ENCODE results near the gene RAB40C. TPM values are rescaled to one million over a fixed set of nuclear protein-coding genes. Genes with fewer than 3 reads are reported as not detected.
A peak's percentile ranks its signal among the peaks of the same experiment; 100 is the strongest.

RAB40C gene
- total RNA-seq, 1 experiment from 2014 or later = 15.2 TPM

GRCh38 chr16:630249-630814 is 40.5 kb downstream of the RAB40C start:
- no peak for DNase-seq (ENCODE audit: low read depth)

- DNase-seq (ENCODE audit: low read depth) = no peak
Observed at GRCh38 chr16:630815-631405, 41.0 kb downstream of the RAB40C start, which contains the start of gene WFIKKN1. Gene WFIKKN1 (plus strand): TSS chr16:630985. CDS start chr16:631254, 269 bp downstream.

- DNase-seq (ENCODE audit: low read depth) = no peak
Observed at GRCh38 chr16:631808-632358, 42.0 kb downstream of the RAB40C start.

DNA sequence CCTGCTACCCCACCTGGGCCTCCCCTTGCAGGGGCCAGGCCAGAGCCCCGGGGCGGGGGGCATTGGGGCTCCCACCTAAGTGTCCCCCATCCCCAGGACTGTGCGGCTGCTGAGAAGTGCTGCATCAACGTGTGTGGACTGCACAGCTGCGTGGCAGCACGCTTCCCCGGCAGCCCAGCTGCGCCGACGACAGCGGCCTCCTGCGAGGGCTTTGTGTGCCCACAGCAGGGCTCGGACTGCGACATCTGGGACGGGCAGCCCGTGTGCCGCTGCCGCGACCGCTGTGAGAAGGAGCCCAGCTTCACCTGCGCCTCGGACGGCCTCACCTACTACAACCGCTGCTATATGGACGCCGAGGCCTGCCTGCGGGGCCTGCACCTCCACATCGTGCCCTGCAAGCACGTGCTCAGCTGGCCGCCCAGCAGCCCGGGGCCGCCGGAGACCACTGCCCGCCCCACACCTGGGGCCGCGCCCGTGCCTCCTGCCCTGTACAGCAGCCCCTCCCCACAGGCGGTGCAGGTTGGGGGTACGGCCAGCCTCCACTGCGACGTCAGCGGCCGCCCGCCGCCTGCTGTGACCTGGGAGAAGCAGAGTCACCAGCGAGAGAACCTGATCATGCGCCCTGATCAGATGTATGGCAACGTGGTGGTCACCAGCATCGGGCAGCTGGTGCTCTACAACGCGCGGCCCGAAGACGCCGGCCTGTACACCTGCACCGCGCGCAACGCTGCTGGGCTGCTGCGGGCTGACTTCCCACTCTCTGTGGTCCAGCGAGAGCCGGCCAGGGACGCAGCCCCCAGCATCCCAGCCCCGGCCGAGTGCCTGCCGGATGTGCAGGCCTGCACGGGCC is 42.8 kb downstream of the RAB40C start:
- no peak for DNase-seq (ENCODE audit: low read depth)

DNA sequence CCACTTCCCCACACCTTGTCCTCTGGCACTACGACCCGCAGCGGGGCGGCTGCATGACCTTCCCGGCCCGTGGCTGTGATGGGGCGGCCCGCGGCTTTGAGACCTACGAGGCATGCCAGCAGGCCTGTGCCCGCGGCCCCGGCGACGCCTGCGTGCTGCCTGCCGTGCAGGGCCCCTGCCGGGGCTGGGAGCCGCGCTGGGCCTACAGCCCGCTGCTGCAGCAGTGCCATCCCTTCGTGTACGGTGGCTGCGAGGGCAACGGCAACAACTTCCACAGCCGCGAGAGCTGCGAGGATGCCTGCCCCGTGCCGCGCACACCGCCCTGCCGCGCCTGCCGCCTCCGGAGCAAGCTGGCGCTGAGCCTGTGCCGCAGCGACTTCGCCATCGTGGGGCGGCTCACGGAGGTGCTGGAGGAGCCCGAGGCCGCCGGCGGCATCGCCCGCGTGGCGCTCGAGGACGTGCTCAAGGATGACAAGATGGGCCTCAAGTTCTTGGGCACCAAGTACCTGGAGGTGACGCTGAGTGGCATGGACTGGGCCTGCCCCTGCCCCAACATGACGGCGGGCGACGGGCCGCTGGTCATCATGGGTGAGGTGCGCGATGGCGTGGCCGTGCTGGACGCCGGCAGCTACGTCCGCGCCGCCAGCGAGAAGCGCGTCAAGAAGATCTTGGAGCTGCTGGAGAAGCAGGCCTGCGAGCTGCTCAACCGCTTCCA is 43.6 kb downstream of the RAB40C start:
- no peak for DNase-seq (ENCODE audit: low read depth)

DNA sequence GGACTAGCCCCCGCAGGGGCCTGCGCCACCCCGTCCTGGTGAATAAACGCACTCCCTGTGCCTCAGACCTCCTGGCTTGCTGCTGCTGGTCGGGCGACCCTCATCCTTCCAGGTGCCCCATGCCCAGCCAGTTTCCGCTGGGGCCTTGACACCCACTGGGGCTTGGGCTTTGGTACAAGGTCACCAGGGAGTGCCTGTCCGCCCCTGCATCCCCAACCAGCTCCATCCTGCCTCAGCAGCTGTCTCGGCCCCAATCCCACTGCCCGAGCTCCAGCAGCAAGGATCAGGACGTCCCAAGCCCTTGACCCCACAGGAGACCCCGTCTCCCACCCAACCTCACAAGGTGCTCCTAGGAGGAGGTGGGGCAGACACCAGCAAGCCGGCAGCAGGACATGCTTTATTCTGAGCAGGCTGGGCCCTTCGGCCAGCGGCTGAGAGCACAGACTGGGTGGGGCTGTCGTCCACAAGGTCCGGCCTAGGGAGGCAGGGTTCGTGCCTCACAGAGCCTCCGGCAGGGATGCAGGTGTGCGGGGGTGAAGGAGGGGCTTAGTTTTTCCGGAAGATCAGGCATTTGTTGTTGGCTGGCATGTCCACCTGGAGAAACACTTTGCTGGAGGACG is 44.3 kb downstream of the RAB40C start:
- no peak for DNase-seq (ENCODE audit: low read depth)

- DNase-seq (ENCODE audit: low read depth) = no peak
Observed at GRCh38 chr16:634996-635395, 45.1 kb downstream of the RAB40C start.

DNA sequence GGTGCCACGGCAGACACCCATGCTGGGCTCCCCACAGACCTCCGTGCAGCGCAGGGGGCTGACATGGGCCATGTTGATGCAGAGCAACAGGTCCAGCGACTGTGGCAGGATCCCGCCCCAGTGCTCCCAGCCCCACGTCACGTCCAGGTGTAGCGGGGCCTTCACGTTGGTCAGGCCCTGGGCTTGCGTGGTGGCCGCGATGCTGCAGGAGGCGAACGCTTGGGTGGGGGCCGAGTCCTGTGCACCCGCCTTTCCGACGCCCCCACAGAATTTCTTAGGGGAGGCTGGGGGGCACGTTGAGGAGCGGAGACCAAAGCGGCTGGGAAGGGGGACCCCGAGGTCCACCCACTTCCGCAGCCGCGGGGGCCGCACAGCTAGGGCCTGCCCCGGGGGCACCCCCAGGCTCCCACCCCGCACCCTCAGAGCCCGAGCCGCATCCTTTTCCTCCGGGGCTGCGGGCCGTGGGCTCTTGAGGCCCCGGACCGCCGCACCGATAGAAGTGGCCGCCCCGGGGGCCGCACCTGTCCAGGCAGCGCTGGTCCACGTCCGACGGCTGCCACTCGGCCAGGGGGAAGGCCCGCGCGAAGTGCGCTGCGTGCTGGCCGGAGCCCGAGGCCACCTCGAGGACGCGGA is 45.8 kb downstream of the RAB40C start:
- no peak for DNase-seq (ENCODE audit: low read depth)

DNA sequence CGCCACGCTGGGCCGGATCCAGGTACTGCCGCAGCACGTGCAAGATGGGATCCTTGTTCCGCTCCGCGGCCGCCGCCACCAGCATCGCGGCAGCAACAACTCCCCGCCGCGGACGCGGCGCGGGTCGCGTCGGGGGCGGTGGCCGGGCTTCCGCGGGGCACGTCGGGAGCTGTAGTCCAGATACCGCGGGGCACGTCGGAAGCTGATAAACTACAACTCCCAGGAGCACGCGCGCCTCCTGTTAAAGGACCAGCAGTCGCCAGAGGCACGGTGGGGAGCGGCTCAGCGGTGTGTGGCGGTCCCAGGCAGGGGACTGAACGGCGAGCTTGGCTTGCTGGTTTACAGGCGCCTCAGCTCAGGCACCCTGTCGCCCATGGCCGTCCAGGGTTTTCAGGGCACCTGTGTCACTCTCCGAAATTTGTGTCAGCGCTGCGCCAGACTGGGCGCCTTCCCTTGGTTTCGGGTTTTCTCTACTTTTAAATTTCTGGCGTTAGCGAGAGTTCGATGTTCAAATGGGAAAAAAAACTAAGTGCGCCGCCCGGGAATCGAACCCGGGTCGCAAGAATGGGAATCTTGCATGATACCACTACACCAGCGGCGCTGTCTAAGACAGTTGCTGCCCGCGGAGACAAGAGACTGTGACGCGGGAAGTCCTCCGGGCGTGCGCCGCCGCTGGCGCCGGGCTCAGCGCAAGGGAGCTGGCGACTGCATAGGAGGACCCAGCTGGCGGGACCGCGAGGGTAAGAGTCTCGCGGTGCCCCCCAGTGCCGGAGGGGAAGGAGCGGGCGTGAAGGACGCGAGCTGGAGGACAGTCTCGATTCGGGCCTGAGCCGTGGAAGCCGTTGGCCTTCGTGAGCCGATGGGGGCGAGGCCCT is 46.6 kb downstream of the RAB40C start, which contains the start of gene METTL26:
Gene METTL26, minus strand, starts transcription at position 100 of the 875 bp plus-strand sequence. Its CDS starts 15 bp downstream, at position 85.
- DNase-seq (ENCODE audit: low read depth) = peak; percentile 92

- peak; percentile 29 for DNase-seq (ENCODE audit: low read depth)
Observed at GRCh38 chr16:637081-638018, 47.5 kb downstream of the RAB40C start.

GRCh38 chr16:638034-638543 is 48.2 kb downstream of the RAB40C start:
- DNase-seq (ENCODE audit: low read depth) = no peak

- no peak for DNase-seq (ENCODE audit: low read depth)
Observed at GRCh38 chr16:638836-639235, 49.0 kb downstream of the RAB40C start.

DNA sequence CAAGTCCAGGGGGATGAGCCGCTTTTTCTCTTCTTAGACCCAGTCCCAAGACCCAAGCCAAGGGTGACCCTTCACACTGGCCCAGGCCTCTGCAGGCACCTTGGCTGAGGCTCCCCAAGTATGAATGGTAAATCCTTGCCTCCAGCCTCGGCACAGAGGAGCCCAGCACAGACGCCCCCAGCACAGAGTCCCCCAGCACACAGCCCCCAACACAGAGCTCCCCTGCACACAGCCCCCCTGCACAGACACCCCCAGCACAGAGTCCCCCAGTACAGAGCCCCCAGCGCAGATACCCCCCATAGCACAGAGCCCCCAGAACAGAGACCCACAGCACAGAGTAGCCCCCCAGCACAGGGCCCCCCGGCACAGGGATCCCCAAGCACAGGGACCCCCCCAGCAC is 50.7 kb downstream of the RAB40C start:
- DNase-seq (ENCODE audit: low read depth) = no peak

GRCh38 chr16:641326-642188 is 51.7 kb downstream of the RAB40C start, which contains the start of gene MCRIP2:
Gene MCRIP2 (plus strand): TSS chr16:641828. CDS start chr16:641992, 164 bp downstream.
- peak; percentile 70 for DNase-seq (ENCODE audit: low read depth)

DNA sequence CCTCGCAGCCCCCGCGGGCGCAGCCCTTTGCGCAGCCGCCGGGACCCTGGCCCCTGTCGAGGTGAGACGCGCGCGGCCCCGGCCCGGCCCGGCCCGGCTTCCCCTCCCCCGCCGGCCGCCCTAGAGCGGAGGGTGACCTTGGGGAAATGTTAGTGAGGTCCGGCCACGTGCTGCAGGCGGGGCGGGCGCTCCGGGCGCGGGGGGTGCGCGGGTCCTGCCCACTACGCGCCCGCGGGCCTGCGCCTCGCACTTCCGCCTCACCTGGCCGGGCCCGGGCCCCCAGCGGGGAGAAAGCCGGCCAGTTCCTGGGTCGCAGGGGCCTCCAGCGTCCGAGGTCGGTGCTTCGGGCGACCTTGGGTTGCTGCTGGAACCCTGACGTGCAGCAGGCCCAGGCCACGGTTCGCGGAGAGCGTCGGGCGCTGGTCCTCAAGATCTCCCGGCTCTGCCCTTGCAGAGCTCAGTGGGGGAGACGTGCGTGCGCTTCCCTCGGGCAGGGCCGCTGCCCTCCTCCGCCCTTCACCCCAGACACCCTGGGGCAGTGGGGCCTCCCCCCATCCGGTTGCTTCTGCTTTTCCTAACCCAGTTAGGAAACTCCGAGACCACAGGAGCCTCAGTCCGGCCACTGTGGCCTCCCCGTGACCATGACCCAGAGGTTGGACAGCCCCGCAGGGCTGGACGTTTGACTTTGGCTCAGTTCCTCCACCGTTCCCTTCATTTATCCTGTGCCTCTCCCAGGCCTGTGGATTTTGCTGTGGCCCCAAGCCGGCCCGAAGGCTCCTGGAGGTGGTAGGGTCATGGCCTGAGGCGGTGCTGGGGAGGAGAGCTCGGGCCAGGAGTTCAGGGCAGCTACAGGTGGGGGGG is 52.6 kb downstream of the RAB40C start:
- DNase-seq (ENCODE audit: low read depth) = no peak

GRCh38 chr16:643050-643368 is 53.1 kb downstream of the RAB40C start:
- DNase-seq (ENCODE audit: low read depth) = no peak

DNA sequence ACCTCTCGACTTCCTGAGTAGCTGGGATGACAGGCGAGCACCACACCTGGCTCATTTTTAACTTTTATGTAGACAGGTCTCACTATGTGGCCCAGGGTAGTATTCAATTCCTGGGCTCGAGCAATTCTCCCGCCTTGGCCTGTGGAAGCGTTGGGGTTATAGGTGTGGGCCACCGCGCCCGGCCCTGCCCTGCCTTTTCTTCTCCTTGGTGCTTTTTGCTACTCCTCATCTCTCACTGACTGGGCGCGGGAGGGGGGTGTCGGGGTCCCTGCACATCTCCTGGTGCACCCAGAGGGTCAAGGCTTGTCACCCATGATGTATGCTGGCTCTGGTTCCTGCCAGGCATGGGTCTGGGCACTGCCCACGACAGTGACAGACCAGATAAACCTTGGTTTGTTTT is 54.7 kb downstream of the RAB40C start:
- no peak for DNase-seq (ENCODE audit: low read depth)
